IMR-90 (cell line): ENCODE data around the gene CYCS.
"Not testable (repeated sequence)": the region's sequence is repeated elsewhere in the genome, so short reads cannot be mapped to it uniquely, and the experiment has no call there.

Experiments used
- BHLHE40 ChIP-seq: fragments of 150-350 bp; IDR thresholded peaks from 2 replicates; pipeline ENCODE4 v1.6.1; 2016; ENCODE audit warnings: mild to moderate bottlenecking, low read depth, low read length
- CEBPB ChIP-seq: IDR thresholded peaks from 2 replicates; pipeline ENCODE4 v1.6.1; 2012; ENCODE audit warnings: low read depth, low read length, improper control_type of control experiment
- CHD1 ChIP-seq: IDR thresholded peaks from 2 replicates; pipeline ENCODE4 v1.6.1; 2012; ENCODE audit warnings: low read depth, low read length, improper control_type of control experiment
- CTCF ChIP-seq: conservative IDR thresholded peaks from 2 replicates; pipeline ENCODE4 v1.5.1; 2012; ENCODE audit warnings: mild to moderate bottlenecking, low read depth, low read length, improper control_type of control experiment
- FOS ChIP-seq: fragments of 150-350 bp; IDR thresholded peaks from 2 replicates; pipeline ENCODE4 v1.6.1; 2016; ENCODE audit warnings: low read depth, low read length
- MAZ ChIP-seq: IDR thresholded peaks from 2 replicates; pipeline ENCODE4 v1.6.1; 2012; ENCODE audit warnings: low read depth, mild to moderate bottlenecking, low read length, improper control_type of control experiment, moderate library complexity, borderline replicate concordance
- NFE2L2 ChIP-seq: fragments of 150-350 bp; IDR thresholded peaks from 2 replicates; pipeline ENCODE4 v1.6.1; 2016; ENCODE audit warnings: low read depth, mild to moderate bottlenecking, low read length
- POLR2A ChIP-seq: IDR thresholded peaks from 2 replicates; pipeline ENCODE4 v1.6.1; 2012; ENCODE audit warnings: mild to moderate bottlenecking, low read depth, low read length
- RAD21 ChIP-seq: IDR thresholded peaks from 2 replicates; pipeline ENCODE4 v1.6.1; 2012; ENCODE audit warnings: low read length, improper control_type of control experiment
- RCOR1 ChIP-seq: IDR thresholded peaks from 2 replicates; pipeline ENCODE4 v1.6.1; 2012; ENCODE audit warnings: mild to moderate bottlenecking, low read length, improper control_type of control experiment; ENCODE audit not compliant: insufficient replicate concordance
- SMC3 ChIP-seq: fragments of 150-350 bp; IDR thresholded peaks from 2 replicates; pipeline ENCODE4 v1.6.1; 2016; ENCODE audit warnings: low read depth, mild to moderate bottlenecking, antibody characterized with exemption, low read length, moderate library complexity
- TF ChIP-seq, protein P1 (sequence below): fragments of 150-350 bp; IDR thresholded peaks from 2 replicates; pipeline ENCODE4 v1.6.1; 2017; ENCODE audit warnings: mild to moderate bottlenecking, antibody characterized with exemption, low read length, low read depth
- TF ChIP-seq, protein P2 (sequence below): fragments of 150-350 bp; IDR thresholded peaks from 2 replicates; pipeline ENCODE4 v1.6.1; 2016; ENCODE audit warnings: low read depth, mild to moderate bottlenecking, low read length, moderate library complexity, borderline replicate concordance

GRCh38 chr7:25110514-25110913 lies 14.5 kb downstream of the CYCS start:
- TF ChIP-seq CTCF, POLR2A, RCOR1, RAD21, MAZ, BHLHE40, NFE2L2, CEBPB, SMC3, FOS, CHD1: not testable (repeated sequence)
- TF ChIP-seq, protein P1, sequence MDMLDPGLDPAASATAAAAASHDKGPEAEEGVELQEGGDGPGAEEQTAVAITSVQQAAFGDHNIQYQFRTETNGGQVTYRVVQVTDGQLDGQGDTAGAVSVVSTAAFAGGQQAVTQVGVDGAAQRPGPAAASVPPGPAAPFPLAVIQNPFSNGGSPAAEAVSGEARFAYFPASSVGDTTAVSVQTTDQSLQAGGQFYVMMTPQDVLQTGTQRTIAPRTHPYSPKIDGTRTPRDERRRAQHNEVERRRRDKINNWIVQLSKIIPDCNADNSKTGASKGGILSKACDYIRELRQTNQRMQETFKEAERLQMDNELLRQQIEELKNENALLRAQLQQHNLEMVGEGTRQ = not testable (repeated sequence)
- TF ChIP-seq, protein P2, sequence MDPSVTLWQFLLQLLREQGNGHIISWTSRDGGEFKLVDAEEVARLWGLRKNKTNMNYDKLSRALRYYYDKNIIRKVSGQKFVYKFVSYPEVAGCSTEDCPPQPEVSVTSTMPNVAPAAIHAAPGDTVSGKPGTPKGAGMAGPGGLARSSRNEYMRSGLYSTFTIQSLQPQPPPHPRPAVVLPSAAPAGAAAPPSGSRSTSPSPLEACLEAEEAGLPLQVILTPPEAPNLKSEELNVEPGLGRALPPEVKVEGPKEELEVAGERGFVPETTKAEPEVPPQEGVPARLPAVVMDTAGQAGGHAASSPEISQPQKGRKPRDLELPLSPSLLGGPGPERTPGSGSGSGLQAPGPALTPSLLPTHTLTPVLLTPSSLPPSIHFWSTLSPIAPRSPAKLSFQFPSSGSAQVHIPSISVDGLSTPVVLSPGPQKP = not testable (repeated sequence)
